Fibroblast of mammary gland (primary cell): Measurements from ENCODE around the gene SMAGP.
A peak's percentile ranks its signal among the peaks of the same experiment; 100 is the strongest.
"Not testable (repeated sequence)": the region's sequence is repeated elsewhere in the genome, so short reads cannot be mapped to it uniquely, and the experiment has no call there.

Source experiments
- DNase-seq: peaks from one replicate; pipeline ENCODE4 v3.0.0-alpha.2; 2010; ENCODE audit warnings: low read depth
- H3K4me3 ChIP-seq: 2 replicates; pipeline ENCODE4 v1.5.1; 2011; ENCODE audit warnings: low read depth, mild to moderate bottlenecking, low read length, moderate library complexity; ENCODE audit not compliant: control insufficient read depth
- CTCF ChIP-seq: conservative IDR thresholded peaks from 2 replicates; pipeline ENCODE4 v1.5.1; 2011; ENCODE audit warnings: low read depth, low read length, inconsistent platforms; ENCODE audit not compliant: control insufficient read depth, insufficient read depth

SMAGP gene

GRCh38 chr12:51270067-51270950 is at the start of gene SMAGP:
SMAGP (minus strand) TSS chr12:51270415; CDS start chr12:51269278, 1,137 bp downstream.
- no peak for TF ChIP-seq CTCF
- H3K4me3 ChIP-seq, result peak within 1 kb of the TSS; percentile 73
- DNase-seq, result peak; percentile 30

DNA sequence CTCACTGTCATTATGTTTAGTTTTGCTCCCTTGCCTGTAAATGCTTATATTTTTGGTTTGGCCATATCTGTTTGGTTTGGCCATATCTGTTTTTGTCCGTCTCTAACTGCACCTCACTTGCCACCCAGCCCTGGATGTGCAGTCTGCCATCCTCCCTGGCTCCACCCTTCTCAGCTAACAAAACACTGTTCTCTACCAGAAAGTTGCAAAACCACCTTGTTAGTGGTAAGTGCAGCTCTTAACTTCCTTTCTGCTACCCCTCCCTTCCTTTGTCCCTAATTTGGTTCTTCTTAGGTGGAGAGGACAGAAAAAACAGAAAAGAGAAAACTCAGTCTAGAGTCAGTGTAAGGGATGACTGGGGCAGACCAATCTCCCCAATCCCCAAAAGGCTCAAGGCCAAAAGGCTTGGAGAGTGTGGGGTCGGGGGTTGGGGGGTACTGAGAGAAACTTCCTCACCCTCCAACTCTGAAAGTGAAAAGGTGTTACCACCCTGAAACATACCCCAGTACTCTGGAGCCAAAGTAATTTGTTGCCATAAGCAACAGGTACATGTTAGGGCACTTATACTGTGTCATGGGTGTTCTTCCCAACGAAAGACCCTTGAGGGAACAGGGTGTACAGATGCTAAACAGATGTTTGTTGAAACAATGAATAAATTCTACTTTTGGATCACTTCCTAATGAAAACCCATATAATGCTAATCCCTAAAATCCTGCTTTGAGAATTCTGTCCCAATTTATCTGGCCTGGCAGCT is 48.8 kb upstream of the SMAGP start:
- no peak overlapping the region for H3K4me3 ChIP-seq
- no peak for DNase-seq

GRCh38 chr12:51318057-51318806 is 48.0 kb upstream of the SMAGP start:
- H3K4me3 ChIP-seq, DNase-seq: not testable (repeated sequence)

More for the DNA sequence above, 48.8 kb upstream of the SMAGP start:
- TF ChIP-seq CTCF, result no peak

GRCh38 chr12:51311389-51311788 is 41.2 kb upstream of the SMAGP start:
- TF ChIP-seq CTCF, result no peak
- no peak overlapping the region for H3K4me3 ChIP-seq
- DNase-seq, result no peak

DNA sequence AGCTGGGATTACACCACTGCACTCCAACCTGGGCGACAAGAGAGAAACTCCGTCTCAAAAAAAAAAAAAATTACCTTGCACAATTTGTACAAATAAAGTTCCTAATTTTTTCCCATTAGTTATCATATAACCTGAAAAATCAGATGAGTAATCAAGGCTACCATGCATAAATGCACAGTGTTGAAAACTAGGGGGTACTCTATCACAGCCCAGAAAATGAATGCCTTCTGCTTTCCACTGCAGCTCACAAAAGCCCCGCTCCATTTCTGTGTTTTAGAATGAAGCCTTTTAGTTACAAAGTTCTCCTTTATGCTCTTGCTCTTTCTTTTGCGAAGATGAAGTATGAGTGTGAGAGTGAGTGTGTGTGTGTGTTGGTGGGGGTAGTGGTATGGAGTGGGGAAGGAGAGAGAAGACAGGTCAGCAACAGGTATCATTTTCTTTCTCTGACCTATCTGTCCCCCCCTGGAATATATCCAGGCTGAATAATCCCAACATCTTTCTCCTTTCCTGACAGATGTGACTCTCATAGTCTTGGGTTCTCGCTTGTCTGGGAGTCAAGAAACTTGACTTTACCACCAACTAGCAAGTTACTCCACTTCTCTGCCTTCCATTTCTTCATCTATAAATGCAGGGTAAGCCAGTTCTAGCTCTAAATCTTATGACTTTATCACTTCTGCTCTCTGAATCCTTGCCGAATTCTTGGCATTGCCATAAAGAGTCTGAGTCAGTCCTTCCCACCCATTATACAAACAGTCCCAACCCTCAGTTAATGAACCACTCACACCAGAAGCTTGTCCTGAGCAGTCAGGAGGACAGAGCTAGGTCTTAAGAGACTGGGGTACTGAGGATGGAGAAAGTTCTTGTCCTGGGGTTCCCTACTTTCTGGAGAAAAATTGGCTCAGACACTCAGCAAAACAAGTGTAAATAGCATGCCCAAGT is 37.7 kb upstream of the SMAGP start:
- no peak overlapping the region for H3K4me3 ChIP-seq
- DNase-seq, result peak; percentile 91

GRCh38 chr12:51306507-51306906 is 36.3 kb upstream of the SMAGP start:
- DNase-seq, result no peak

More for the DNA sequence above, 37.7 kb upstream of the SMAGP start:
- TF ChIP-seq CTCF, result no peak

GRCh38 chr12:51300768-51301167 is 30.6 kb upstream of the SMAGP start:
- not testable (repeated sequence) for H3K4me3 ChIP-seq
- peak; percentile 10 for DNase-seq

More at GRCh38 chr12:51306507-51306906, 36.3 kb upstream of the SMAGP start:
- TF ChIP-seq CTCF, result no peak
- no peak overlapping the region for H3K4me3 ChIP-seq
